HG03135 (cell line): ENCODE data around the gene SAXO2.
"Not testable (repeated sequence)": the region's sequence is repeated elsewhere in the genome, so short reads cannot be mapped to it uniquely, and the experiment has no call there.

ENCODE experiments used
- ATAC-seq: cut with Tn5 transposase; IDR thresholded peaks from one replicate; pipeline ENCODE4 v1.9.1; 2021; ENCODE audit warnings: mild to moderate bottlenecking, moderate library complexity; ENCODE audit not compliant: unreplicated experiment

The SAXO2 gene

DNA sequence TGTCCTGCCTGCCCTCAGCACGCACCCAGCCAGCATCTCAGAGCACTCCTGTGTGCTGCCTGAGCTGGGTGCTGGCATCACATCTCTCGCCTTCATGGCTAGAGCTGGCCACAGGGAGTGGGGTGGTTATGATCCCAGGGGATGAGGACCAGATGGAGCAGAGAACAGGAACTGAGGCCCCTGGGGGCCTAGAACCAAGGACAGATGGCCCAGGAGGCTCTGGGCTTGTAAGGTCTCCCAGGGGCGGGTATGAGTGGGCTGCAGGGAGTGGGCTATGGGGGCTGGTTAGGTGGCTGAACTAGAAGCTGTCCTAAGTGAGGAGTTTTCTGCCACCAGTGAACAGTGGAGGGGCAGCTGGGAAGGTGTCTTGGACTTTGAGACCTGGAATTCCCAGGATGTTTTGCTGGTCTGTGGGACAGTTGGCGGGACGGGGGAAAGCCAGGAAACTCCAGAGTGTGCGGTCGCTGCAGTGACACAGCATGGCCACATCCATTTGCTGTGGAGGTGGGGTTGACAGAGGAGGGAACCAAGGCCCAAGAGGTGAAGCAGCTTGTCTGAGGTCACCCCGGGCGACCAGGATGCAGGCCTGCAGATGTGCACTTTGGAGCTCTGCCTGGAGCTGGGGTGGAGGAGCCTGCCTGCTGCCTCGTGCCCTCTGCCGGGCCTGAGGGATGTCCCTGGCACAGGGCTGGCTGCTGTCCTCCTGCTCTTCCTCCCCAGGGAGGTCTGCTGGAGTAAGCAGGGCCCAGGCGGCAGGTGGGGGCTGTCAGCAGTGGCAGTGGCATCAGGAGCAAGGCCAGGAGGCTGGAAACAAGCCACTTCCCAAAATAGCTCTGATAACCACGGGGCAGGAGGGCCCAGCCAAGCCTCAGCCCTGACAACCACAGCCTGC is 70.3 kb downstream of the SAXO2 start:
- ATAC-seq, result not testable (repeated sequence)

DNA sequence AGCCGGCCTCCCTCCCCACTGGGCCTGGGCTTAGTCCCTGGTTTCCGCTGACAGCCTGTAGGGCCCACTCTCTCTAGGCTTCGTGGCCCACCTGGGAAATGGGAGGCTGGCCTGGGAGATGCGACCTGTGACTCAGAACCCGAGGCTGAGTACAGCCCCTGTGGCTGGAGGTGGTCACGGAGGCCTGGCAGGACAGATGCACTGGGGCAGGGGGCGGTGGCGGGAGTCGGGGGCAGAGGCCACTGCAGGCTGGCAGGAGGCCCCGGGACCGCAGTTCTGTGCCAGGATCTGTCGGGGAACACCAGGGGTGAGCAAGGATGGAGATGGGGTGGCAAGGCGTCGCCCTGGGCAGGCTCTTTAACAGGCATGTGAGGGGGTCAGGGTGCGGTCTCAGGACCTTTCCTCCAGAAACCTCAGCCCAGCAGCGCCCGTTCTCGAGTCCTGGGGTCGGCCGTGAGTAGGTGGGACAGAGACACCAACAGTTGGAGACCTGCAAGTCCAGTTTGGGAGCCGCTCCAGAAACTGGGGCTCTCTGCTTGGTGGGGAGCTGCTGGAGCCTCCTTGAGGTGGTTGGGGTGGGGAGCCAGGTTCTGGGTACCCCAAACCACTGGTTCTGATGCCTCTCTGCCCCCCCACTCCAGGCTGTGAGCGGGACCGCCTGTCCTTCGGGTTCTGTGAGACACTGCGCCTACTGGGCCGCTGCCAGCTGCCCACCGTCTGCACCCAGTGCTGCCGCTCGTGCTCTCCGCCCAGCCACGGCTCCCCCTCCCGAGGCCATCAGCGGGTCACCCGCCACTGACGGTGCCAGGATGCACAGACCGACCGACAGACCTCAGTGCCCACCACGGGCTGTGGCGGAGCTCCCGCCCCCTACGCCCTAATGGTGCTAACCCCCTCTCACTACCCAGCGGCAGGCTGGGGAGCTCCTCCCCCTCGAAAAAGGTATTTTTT is 71.3 kb downstream of the SAXO2 start:
- not testable (repeated sequence) for ATAC-seq
